Activated gamma-delta T cell (primary cell): ENCODE results near the gene NRXN3.

Experiments
- DNase-seq: peaks from one replicate; lab custom pipeline; 2025; lab: John Stamatoyannopoulos, UW

The NRXN3 gene

DNA sequence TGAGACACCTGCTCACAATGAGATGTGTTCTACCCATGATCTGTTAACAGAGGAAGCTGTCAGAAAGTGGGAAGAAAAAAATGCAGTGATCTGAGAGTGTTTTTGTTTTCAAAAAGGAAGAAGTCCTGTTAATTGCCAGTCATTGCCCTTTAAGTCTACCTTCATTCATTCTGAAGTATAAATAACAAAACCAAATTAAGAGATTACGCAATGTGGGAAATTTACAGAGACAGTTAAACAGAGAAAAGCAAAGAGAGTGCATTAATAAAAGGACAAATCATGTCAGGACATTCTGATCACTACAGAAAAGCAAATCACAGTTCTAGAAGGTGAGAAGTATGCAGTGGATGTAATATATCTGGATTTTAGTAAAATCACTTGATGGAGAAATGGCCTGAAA is 154.2 kb downstream of the NRXN3 start:
- no peak for DNase-seq

DNA sequence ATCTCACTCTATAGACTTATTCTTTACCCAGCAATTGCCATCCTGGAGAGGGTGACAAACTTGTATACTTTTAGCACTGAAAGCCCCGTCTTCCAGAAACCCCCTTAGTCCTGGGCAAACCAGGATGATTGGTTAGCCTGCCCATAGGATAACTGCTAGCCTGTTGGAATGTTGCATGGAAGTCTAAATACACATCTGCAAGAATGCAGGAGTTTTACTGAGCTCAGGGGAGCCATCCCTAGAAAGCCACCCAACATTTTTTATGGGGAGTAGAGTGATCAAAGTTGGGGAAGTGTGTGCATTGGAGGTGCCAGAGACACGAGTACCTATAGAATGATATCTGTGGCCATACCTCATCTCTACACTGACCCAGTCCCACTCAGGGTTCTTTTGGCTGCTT is 155.7 kb downstream of the NRXN3 start:
- DNase-seq, result no peak

GRCh38 chr14:78327426-78328221 is 157.5 kb downstream of the NRXN3 start:
- no peak for DNase-seq

GRCh38 chr14:78329371-78329770 is 159.2 kb downstream of the NRXN3 start:
- no peak for DNase-seq

GRCh38 chr14:78335531-78335930 is 165.4 kb downstream of the NRXN3 start:
- no peak for DNase-seq

- DNase-seq, result no peak
These were observed 170.1 kb downstream of the NRXN3 start for GRCh38 chr14:78340250-78340649.

DNA sequence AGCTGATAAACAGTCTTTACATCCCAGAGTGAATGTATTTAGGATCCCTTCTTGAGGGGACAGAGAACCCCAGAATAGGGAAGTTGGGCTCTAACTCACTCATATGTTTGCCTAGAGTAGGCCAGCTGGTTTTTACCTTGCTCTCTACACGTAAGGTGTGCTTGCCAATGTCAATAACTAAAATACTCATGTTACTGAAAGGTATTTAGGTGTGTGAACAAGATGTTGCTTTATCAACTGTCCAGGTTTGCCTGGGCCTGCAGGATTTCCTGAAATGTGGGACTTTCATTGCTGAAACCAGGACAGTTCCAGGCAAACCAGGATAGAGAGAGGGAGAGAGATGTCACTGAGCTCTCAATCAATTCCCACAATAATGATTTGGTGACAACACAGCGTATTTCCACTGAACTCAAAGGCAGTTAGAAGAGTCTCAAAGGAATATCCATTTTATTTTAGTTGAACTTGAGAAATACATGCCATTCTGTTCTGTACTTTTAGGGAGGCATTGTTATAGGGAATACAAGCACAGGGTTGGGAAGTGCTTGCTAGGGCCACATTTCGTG is 171.7 kb downstream of the NRXN3 start:
- no peak for DNase-seq

- DNase-seq, result no peak
These were observed 172.7 kb downstream of the NRXN3 start for GRCh38 chr14:78342879-78343278.

- no peak for DNase-seq
These were observed 174.1 kb downstream of the NRXN3 start for GRCh38 chr14:78344290-78344689.

GRCh38 chr14:78345131-78345744 is 175.1 kb downstream of the NRXN3 start:
- DNase-seq, result no peak

GRCh38 chr14:78346747-78347146 is 176.6 kb downstream of the NRXN3 start:
- no peak for DNase-seq

GRCh38 chr14:78355109-78355508 is 184.9 kb downstream of the NRXN3 start:
- DNase-seq, result no peak

DNA sequence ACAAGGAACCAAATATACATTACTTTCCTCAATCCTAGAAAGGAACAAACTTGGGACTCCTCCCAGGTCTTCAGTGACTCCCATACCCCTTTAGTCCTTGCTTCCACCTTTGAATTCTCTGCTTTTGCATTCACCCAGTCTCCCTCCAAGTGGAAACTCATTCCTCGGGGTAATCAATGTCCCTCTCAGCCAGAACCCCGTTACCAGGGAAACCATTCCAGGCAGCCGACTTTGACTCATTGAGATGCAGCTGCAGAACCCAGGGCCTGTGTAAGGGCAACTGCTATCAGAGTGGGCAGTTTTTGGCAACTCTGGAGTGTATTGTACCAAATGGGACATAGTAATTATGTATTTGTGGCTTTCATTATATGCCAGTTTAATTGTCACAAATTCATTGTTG is 186.2 kb downstream of the NRXN3 start:
- DNase-seq, result no peak

DNA sequence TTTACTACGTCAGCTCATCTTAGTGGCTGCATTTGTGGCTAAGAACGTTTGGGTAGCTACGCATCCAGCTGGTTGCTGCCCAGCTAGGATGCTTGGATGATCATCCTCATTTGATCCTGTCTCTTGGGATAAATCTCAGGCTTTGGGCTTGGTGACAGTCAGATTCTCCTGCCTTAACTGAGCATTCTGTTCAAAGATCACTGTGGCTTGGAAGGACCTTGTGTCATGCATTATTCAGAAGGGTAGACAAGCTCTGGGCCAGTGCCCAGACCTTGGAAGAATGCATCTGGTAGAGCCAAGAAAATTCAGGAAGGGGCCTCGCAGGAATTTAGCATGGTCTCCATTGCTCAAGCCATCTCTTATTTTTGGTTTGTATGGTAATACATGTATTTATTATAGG is 188.4 kb downstream of the NRXN3 start:
- DNase-seq, result no peak

DNA sequence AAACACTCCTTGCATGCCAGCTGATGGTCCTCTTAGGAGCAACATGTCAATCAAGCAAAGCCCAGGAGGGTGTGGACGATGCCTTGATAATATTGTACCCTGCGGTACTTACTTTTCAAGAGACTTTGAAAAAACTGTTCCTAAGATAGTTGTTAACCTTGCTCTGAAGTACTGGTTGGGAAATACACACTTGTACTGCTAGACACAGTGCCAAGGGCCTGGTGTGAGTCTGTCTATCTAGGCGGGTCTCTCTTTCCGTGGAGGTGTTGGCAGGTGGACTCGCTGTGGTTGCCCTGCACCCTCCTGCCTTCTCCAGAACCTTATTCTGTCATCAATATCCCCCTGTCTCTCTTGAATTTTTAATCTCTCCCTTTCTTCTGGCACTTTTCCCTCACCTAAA is 189.4 kb downstream of the NRXN3 start:
- DNase-seq, result no peak

DNA sequence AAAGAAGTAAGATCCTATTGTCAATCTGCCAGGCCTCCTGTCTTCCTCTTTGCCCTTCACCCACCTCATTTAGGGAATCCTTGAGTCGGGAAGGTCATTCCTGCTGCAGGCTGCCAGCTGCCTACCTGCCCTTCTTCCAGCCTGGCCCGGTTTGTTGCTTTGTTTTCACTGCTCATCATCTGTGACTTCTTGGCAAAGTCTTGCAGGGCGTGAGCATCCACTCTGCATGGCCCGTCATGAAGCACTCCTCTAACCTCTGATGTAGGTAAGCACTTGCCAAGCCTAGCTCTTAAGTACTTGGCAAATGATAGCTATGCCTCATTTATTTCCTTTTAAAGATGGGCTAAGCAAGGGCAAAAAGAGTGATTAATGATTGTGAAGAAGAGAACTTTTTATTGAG is 192.8 kb downstream of the NRXN3 start:
- DNase-seq, result no peak

GRCh38 chr14:78367355-78367754 is 197.2 kb downstream of the NRXN3 start:
- DNase-seq, result no peak

DNA sequence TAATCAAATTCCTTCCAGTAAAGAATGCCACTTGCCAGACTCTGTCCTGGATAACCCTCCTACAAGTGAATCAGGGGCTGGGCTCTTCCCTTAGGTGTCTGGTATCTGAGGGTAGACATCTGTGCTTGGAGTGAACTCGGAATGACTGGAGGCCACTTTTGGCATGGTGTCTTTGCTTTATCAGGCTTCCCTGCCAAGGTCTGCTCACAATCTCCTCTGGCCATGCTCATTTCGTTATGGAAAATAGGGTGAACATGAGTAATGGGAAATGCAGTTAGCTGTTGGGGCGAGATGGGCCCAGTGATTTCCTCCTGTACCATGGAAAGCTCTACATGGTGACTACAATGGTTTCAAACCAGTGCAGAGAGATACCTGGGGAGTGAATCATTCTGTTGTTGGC is 212.9 kb downstream of the NRXN3 start:
- no peak for DNase-seq

- DNase-seq, result no peak
These were observed 228.0 kb downstream of the NRXN3 start for GRCh38 chr14:78398216-78398615.

DNA sequence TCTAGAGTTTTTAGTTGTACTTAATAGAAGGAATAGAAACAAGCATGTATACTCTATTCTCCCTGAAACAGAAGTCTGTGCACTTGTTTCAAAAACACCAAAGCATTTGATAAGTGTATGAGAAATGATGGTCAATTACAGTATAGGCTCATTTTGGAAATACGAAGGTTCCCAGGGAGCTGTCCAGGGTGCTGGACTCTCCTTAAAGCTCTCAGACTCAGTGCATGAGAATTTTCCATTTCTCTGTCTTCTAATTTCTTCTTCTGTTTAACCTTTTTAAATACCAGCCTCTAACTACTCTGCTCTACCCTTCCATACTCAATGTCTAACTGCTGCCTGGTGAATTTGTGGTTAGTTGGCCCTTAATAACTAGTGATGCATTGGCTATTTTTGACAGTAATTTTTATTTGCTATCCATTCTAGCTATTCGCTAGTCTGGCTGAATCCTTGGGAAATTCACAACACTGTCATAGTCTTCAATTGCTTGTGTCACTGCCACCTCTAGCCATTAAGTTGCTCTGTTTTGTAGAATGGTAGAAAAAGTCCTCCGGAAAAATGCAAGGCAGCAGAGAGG is 229.2 kb downstream of the NRXN3 start:
- no peak for DNase-seq

DNA sequence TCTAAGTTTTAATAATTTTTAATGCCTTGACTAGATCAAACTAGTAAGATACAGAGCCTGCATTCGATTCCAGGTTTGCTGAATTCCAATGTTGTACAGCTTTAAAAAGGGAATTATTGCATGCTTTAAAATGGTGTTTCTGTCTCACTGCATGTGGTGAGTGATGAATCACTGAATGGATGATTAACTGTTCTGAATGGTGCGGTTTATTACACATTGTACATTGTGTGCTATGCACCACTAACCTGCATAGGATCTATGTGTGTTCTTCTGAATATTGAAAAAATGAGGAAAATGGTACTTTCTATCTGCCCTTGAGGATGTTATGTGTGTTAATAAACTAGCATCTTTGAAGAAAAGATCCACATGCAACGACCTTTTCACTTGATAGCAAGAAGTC is 231.7 kb downstream of the NRXN3 start:
- DNase-seq, result no peak

- no peak for DNase-seq
These were observed 233.2 kb downstream of the NRXN3 start for GRCh38 chr14:78403278-78403815.
